HEK293T (cell line): ENCODE results near the gene TMEM174.
A peak's percentile ranks its signal among the peaks of the same experiment; 100 is the strongest.

ENCODE experiments used
- CTCF ChIA-PET: fragments of 350-600 bp; formaldehyde crosslinking; extraction: SDS; loops from one replicate; lab custom pipeline; 2021; ENCODE audit warnings: antibody characterized with exemption, inconsistent platforms; lab: Yijun Ruan, JAX
- POLR2A ChIA-PET: fragments of 350-600 bp; formaldehyde crosslinking; extraction: SDS; loops from one replicate; lab custom pipeline; 2020; ENCODE audit warnings: antibody characterized with exemption, inconsistent platforms; lab: Yijun Ruan, JAX
- DNase-seq: peaks from one replicate; pipeline ENCODE4 v3.0.0; 2012; ENCODE audit warnings: mixed read lengths; ENCODE audit errors: extremely low spot score
- ARNT ChIP-seq: fragments of 450-650 bp; IDR thresholded peaks from 2 replicates; pipeline ENCODE4 v1.6.1; 2017; ENCODE audit warnings: mild to moderate bottlenecking
- BHLHE40 ChIP-seq: fragments of 450-650 bp; IDR thresholded peaks from 2 replicates; pipeline ENCODE4 v1.6.1; 2016; ENCODE audit warnings: mild to moderate bottlenecking, moderate library complexity, borderline replicate concordance
- CTBP1 ChIP-seq: fragments of 450-650 bp; IDR thresholded peaks from 2 replicates; pipeline ENCODE4 v1.6.1; 2016; ENCODE audit warnings: borderline replicate concordance
- ELF4 ChIP-seq: fragments of 450-650 bp; IDR thresholded peaks from 2 replicates; pipeline ENCODE4 v1.6.1; 2017; ENCODE audit warnings: antibody characterized with exemption
- FOXA1 ChIP-seq: fragments of 450-650 bp; IDR thresholded peaks from 2 replicates; pipeline ENCODE4 v1.6.1; 2016; ENCODE audit warnings: mild to moderate bottlenecking
- FOXK2 ChIP-seq: fragments of 450-650 bp; IDR thresholded peaks from 2 replicates; pipeline ENCODE4 v1.6.1; 2016; ENCODE audit warnings: mild to moderate bottlenecking
- FOXM1 ChIP-seq: fragments of 450-650 bp; IDR thresholded peaks from 2 replicates; pipeline ENCODE4 v1.6.1; 2017; ENCODE audit warnings: mild to moderate bottlenecking, borderline replicate concordance
- HDGF ChIP-seq: fragments of 450-650 bp; IDR thresholded peaks from 2 replicates; pipeline ENCODE4 v1.6.1; 2017; ENCODE audit warnings: antibody characterized with exemption, borderline replicate concordance
- L3MBTL2 ChIP-seq: fragments of 450-650 bp; conservative IDR thresholded peaks from 2 replicates; pipeline ENCODE4 v1.6.1; 2016; ENCODE audit warnings: mild to moderate bottlenecking
- LEF1 ChIP-seq: fragments of 450-650 bp; IDR thresholded peaks from 2 replicates; pipeline ENCODE4 v1.6.1; 2017; ENCODE audit warnings: mild to moderate bottlenecking, borderline replicate concordance
- NFRKB ChIP-seq: fragments of 450-650 bp; IDR thresholded peaks from 2 replicates; pipeline ENCODE4 v1.6.1; 2016; ENCODE audit warnings: mild to moderate bottlenecking, moderate library complexity
- SP1 ChIP-seq: fragments of 450-650 bp; IDR thresholded peaks from 2 replicates; pipeline ENCODE4 v1.6.1; 2017
- SUZ12 ChIP-seq: fragments of 450-650 bp; IDR thresholded peaks from 2 replicates; pipeline ENCODE4 v1.6.1; 2016; ENCODE audit warnings: mild to moderate bottlenecking
- TARDBP ChIP-seq: fragments of 450-650 bp; IDR thresholded peaks from 2 replicates; pipeline ENCODE4 v1.6.1; 2016
- ZNF384 ChIP-seq: fragments of 450-650 bp; IDR thresholded peaks from 2 replicates; pipeline ENCODE4 v1.6.1; 2016
- TF ChIP-seq, protein P1 (sequence below): fragments of 450-650 bp; IDR thresholded peaks from 2 replicates; pipeline ENCODE4 v1.6.1; 2016

TMEM174 gene

DNA sequence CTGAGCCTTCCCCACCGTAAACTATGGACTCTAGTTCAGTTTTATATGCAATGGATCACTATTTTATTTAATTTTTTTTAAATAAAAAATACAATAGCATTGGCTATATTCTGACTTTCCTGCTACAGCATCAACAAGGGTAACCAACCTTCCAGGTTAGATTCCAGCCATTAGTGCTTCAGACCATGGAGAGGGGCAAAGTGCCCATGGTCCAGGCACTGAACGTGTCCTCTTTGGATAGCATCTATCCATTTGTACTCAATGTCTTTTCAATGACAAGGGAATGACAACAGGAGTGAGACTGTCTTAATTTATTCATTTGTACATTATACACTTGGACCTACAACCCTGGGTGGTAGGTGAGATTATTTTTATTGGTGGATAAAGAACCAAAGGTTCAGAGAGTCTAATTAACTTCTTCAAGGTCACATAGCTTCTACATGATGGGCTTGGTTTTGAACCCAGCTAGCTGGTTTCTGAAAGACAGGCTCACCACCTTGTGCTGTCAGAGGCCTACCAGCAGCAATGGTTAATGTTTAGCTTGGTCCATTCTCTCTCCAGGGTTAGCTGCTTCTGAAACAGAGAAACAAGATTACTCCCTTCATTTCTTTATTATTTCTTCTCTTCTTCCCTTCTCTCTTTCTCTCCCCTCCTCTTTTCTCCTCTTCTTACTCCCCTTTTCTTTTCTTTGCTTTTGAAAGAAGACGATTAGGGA, 41.1 kb upstream of the TMEM174 start:
- no peak for DNase-seq
- ChIA-PET POLR2A (no interaction called here), CTCF (no interaction called here)
- no peak for TF ChIP-seq SP1
- TF ChIP-seq FOXA1, result no peak

DNA sequence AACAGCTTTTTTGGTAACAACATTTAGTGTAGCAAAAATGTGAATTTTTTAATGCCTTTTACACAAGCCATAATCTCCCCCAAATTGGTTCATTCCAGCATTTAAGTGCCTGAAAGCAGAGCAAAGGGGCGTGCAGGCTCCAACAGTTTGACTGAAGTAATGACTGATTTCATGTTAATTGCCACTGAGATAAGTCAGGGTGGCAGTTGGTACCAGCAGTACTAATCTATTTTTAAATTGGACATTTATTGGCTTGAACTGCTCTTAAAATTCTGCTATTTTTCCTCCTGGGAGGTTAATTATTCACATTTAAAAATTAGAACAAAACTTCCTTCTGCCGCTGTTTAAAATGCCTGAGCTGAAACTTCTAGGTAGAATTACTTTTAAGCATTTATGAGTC, 40.2 kb upstream of the TMEM174 start:
- TF ChIP-seq FOXM1 (no peak), HDGF (no peak)
- CTCF ChIA-PET, result no interaction called here
- POLR2A ChIA-PET, result interaction anchor here (1.1 kb wide), 1 partner anchor 19 kb away, joined by 4 read pairs; no protein-coding TSS in a partner anchor
- no peak for DNase-seq

DNA sequence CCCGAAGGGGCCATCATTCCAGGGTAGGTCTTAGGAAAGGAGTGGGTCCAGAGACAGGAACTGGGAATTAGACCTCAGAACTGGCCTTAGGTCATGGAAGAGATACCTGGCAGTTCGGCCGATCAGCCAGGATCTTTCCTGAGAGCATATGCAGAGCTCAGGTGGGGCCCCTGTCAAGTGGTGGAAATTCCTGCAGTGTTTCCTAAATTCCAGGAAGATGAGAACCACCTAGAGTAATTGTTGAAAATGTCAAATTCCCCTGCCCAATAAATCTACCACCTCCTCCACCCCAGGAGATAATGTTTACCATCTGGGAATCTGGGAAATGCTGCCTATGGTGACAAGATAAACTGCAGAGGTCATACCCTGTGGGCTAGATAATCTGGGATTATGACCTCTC, 38.0 kb upstream of the TMEM174 start:
- ChIA-PET CTCF (no interaction called here), POLR2A (no interaction called here)
- TF ChIP-seq BHLHE40, result no peak
- no peak for TF ChIP-seq NFRKB
- TF ChIP-seq SP1, result no peak
- no peak for TF ChIP-seq ELF4
- TF ChIP-seq L3MBTL2, result no peak
- TF ChIP-seq TARDBP, result no peak
- TF ChIP-seq FOXK2, result no peak
- TF ChIP-seq ARNT, result no peak
- TF ChIP-seq CTBP1, result no peak
- TF ChIP-seq HDGF, result no peak
- TF ChIP-seq FOXM1, result no peak
- TF ChIP-seq, protein P1, sequence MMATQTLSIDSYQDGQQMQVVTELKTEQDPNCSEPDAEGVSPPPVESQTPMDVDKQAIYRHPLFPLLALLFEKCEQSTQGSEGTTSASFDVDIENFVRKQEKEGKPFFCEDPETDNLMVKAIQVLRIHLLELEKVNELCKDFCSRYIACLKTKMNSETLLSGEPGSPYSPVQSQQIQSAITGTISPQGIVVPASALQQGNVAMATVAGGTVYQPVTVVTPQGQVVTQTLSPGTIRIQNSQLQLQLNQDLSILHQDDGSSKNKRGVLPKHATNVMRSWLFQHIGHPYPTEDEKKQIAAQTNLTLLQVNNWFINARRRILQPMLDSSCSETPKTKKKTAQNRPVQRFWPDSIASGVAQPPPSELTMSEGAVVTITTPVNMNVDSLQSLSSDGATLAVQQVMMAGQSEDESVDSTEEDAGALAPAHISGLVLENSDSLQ, result no peak
- no peak for DNase-seq

DNA sequence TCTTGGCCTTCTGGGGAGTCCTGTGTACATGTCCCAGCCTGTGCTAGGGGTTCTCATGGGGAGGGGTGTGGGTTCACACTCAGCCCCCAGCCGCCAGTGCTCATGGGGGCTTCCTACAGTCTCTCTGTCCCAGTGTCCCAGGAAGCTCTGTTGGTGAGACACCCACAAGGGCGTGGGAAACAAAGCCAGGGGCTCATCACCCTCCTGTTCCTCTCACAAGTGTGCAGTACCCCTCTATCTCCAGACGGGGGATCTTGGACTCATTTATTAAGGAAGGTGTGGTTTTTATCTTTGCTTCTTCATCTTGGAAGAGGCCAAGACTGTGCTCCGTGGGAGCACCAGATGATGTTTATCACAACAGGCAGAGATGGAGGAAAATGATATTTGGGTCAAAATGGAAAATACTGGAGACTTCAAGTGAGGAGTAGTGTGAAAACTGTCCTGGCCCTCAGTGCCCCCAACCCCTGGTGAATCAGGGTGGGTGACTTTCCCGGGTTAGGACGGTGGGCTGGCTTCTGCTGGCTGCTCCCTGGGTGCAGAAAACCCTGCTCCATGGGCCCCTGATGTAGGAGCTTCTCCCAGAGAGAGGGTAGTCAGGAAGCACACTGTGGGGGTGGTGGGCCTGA, 37.5 kb upstream of the TMEM174 start:
- TF ChIP-seq TARDBP (no peak), ELF4 (no peak)
- POLR2A ChIA-PET, result no interaction called here
- CTCF ChIA-PET, result interaction anchor here (1.4 kb wide), 1 partner anchor 66 kb away, joined by 3 read pairs; no protein-coding TSS in a partner anchor
- peak; percentile 45 for DNase-seq

DNA sequence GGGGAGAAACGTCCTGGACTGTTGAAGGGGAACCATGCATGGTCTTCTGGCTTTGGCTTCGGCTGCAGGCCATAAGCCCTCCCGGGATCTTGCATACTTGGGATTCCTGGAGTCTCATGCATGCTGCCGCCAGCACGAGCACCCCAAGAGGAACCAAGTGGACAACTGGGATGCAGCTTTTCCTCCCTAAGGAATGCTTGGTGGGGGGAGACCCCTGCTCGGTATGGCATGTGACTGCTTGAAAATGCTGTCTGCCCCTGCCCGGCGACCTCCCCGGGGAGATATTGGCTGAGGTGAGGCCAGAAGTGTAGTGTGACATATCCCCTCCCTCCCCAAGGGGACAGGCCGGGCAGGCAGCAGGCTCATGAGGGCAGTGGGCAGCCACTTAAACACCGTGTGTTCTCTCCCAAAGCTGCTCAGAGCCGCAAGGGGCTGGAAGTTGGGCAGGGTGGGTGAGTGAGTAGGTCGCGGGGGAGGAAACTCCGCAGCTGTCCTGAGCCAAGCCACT, 36.9 kb upstream of the TMEM174 start:
- ChIA-PET POLR2A (no interaction called here), CTCF (interaction anchor here (1.4 kb wide), 1 partner anchor 66 kb away, joined by 3 read pairs; no protein-coding TSS in a partner anchor)
- DNase-seq, result no peak
- TF ChIP-seq FOXK2 (no peak), FOXM1 (no peak), TARDBP (no peak), SP1 (no peak), SUZ12 (no peak), HDGF (no peak), FOXA1 (no peak), CTBP1 (no peak), ZNF384 (no peak), NFRKB (no peak), BHLHE40 (no peak), ARNT (no peak), LEF1 (no peak), L3MBTL2 (no peak), ELF4 (no peak)
- TF ChIP-seq, protein P1, result no peak

DNA sequence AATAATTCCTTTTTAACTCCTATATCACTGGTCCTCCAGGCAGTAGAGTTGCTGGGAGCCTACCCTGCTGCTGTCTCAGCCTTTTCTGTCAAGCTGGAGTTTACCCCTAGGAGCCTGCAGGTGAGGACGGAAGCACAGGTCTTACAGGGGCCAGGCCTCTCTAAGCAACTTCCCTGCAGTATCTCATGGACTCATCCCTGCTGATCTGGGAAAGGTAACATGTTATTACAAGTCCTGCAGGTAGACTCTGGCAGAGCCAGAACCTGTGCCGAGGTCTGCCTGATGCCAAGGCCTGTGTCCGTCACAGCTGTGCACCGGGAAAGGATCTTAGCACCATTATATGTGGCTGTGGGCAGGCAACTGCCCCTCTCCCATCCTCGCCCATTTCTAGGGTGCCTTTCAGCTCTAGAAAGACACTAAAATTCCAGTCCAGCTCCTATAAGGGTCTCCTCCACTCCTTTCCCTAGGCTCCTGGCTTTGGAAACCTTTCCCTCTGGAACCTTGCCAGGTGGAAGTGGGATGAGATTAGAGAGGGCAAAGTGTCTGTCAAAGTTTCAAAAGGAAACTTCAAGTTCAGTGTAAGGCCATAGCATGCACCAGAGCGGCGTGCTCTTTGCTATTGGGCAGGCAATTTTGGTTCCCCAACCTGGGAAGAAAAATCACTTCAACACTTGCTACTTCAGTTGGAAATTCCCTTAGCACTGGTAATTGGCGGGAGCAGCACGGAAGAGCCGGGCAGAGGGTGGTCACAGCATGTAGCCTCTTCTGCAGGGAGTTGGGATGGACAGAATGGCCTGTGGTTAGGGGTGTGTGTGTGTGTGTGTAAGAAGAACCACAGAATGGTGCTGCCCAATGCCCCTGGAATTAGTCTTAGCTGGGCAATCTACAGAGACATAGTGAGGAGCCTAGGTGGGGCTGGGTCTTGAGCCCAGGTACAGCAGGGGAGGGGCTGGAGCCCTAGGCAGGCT, 35.1 kb upstream of the TMEM174 start:
- no peak for DNase-seq
- POLR2A ChIA-PET, result no interaction called here
- CTCF ChIA-PET, result interaction anchor here (0.5 kb wide), 1 partner anchor 379 kb away, joined by 13 read pairs; no protein-coding TSS in a partner anchor
- TF ChIP-seq ARNT (no peak), BHLHE40 (no peak), FOXA1 (no peak), FOXK2 (no peak), FOXM1 (no peak), LEF1 (no peak), NFRKB (no peak), ELF4 (no peak), SP1 (no peak), CTBP1 (no peak), L3MBTL2 (no peak), ZNF384 (no peak)
- TF ChIP-seq, protein P1, result no peak
